H1 (cell line): ENCODE data around the gene GH1. TPM values are rescaled to one million over a fixed set of nuclear protein-coding genes. Genes with fewer than 3 reads are reported as not detected.
"Not testable (repeated sequence)": the region's sequence is repeated elsewhere in the genome, so short reads cannot be mapped to it uniquely, and the experiment has no call there.

Source experiments
- CTCF ChIA-PET: fragments of 300-600 bp; sonication (Branson Sonifier 250); formaldehyde crosslinking; loops from one replicate; lab custom pipeline; 2021; ENCODE audit not compliant: partially characterized antibody; lab: Charles Lee
- POLR2A ChIA-PET: fragments of 300-600 bp; sonication (Branson Sonifier 250); formaldehyde crosslinking; loops from one replicate; lab custom pipeline; 2021; ENCODE audit warnings: inconsistent platforms; ENCODE audit not compliant: partially characterized antibody; lab: Charles Lee
- DNase-seq, 2 experiments: peaks; one replicate each; pipeline versions ENCODE4 v3.0.0 to v3.0.0-alpha.2; 2010 to 2022; ENCODE audit warnings: low spot score in 2 of 2, low read depth in 1 of 2, mixed read lengths in 1 of 2
- FAIRE-seq: peaks from 2 replicates; lab custom pipeline; 2011; peaks lifted over from hg19 to GRCh38; lab: Jason Lieb, UNC
- H2AFZ ChIP-seq: 2 replicates; pipeline ENCODE4 v1.8.1; 2012; ENCODE audit warnings: low read length, inconsistent platforms
- H2AK5ac ChIP-seq: 2 replicates; pipeline ENCODE4 v1.6.1; 2013; ENCODE audit warnings: low read depth, low read length
- H2BK120ac ChIP-seq: replicated peaks from 2 replicates; pipeline ENCODE3; 2013; ENCODE audit warnings: low read depth, low read length, inconsistent platforms
- H2BK12ac ChIP-seq: 2 replicates; pipeline ENCODE4 v1.6.1; 2013; ENCODE audit warnings: low read depth, low read length
- H2BK15ac ChIP-seq: 2 replicates; pipeline ENCODE4 v1.6.1; 2013; ENCODE audit warnings: low read length
- H2BK20ac ChIP-seq: 2 replicates; pipeline ENCODE4 v1.6.1; 2013; ENCODE audit warnings: low read length
- H2BK5ac ChIP-seq: 2 replicates; pipeline ENCODE4 v1.6.1; 2013; ENCODE audit warnings: low read depth, low read length
- H3K14ac ChIP-seq: 2 replicates; pipeline ENCODE4 v1.6.1; 2013; ENCODE audit warnings: inconsistent platforms; ENCODE audit not compliant: insufficient read length
- H3K18ac ChIP-seq: 2 replicates; pipeline ENCODE4 v1.6.1; 2013; ENCODE audit warnings: low read length; ENCODE audit errors: extremely low read depth
- H3K23ac ChIP-seq: 2 replicates; pipeline ENCODE4 v1.6.1; 2013; ENCODE audit warnings: inconsistent platforms; ENCODE audit not compliant: insufficient read length
- H3K23me2 ChIP-seq: 2 replicates; pipeline ENCODE4 v1.6.1; 2013; ENCODE audit warnings: low read depth, low read length
- H3K27ac ChIP-seq: 2 replicates; pipeline ENCODE4 v1.6.1; 2011; ENCODE audit warnings: low read depth, low read length, inconsistent platforms
- H3K27me3 ChIP-seq, 4 experiments: replicated peaks in 1 of 4; 1 replicate in 1 of 4; 2 replicates in 3 of 4; pipeline versions ENCODE4 v1.6.1 to v1.8.1; 2011 to 2013; ENCODE audit warnings: low read length in 3 of 4, mild to moderate bottlenecking in 3 of 4, inconsistent platforms in 2 of 4, mixed read lengths in 2 of 4, moderate library complexity in 1 of 4; ENCODE audit not compliant: control insufficient read depth in 3 of 4, insufficient read depth in 3 of 4; ENCODE audit errors: extremely low read depth in 1 of 4
- H3K36me3 ChIP-seq, 4 experiments: 2 replicates each; pipeline versions ENCODE4 v1.6.1 to v1.8.1; 2011 to 2013; ENCODE audit warnings: mild to moderate bottlenecking in 4 of 4, low read length in 3 of 4, moderate library complexity in 2 of 4, control low read depth in 1 of 4, inconsistent platforms in 1 of 4; ENCODE audit not compliant: insufficient read depth in 4 of 4, control insufficient read depth in 2 of 4
- H3K4ac ChIP-seq: replicated peaks from 2 replicates; pipeline ENCODE3; 2013; ENCODE audit warnings: low read length, low read depth, mixed read lengths, inconsistent platforms; ENCODE audit not compliant: insufficient read length
- H3K4me1 ChIP-seq, 4 experiments: replicated peaks in 1 of 4; 1 replicate in 1 of 4; 2 replicates in 3 of 4; pipeline versions ENCODE4 v1.6.1 to v1.8.1; 2011 to 2013; ENCODE audit warnings: low read length in 3 of 4, inconsistent platforms in 2 of 4, mixed read lengths in 1 of 4; ENCODE audit not compliant: insufficient read depth in 4 of 4, control insufficient read depth in 3 of 4
- H3K4me2 ChIP-seq, 2 experiments: 2 replicates each; pipeline versions ENCODE4 v1.6.1 to v1.8.1; 2011 to 2013; ENCODE audit warnings: low read depth in 2 of 2, low read length in 2 of 2, control low read depth in 1 of 2, inconsistent platforms in 1 of 2, mild to moderate bottlenecking in 1 of 2; ENCODE audit not compliant: insufficient read depth in 1 of 2
- H3K4me3 ChIP-seq, 4 experiments: fragments of 200-600, 300-600 bp in 1 of 4; sonication (generic), shearing (Covaris generic), sonication (Bioruptor Twin) in 1 of 4; 2 replicates each; pipeline versions ENCODE4 v1.5.1 to v1.8.1; 2011 to 2016; ENCODE audit warnings: low read length in 4 of 4, low read depth in 3 of 4, control low read depth in 2 of 4, inconsistent platforms in 2 of 4, mild to moderate bottlenecking in 2 of 4, mixed read lengths in 1 of 4, moderate library complexity in 1 of 4; ENCODE audit not compliant: insufficient read depth in 2 of 4; ENCODE audit errors: extremely low read depth in 1 of 4
- H3K56ac ChIP-seq: replicated peaks from 2 replicates; pipeline ENCODE3; 2013; ENCODE audit warnings: low read depth, mild to moderate bottlenecking, mixed read lengths, low read length, inconsistent platforms; ENCODE audit not compliant: insufficient read length
- H3K79me1 ChIP-seq: 2 replicates; pipeline ENCODE4 v1.6.1; 2013; ENCODE audit warnings: low read depth, low read length, control low read depth
- H3K79me2 ChIP-seq, 2 experiments: 2 replicates each; pipeline versions ENCODE4 v1.6.1 to v1.8.1; 2012 to 2013; ENCODE audit warnings: low read length in 2 of 2, mild to moderate bottlenecking in 2 of 2, inconsistent platforms in 1 of 2; ENCODE audit not compliant: insufficient read depth in 2 of 2, control insufficient read depth in 1 of 2
- H3K9ac ChIP-seq, 4 experiments: replicated peaks in 1 of 4; 1 replicate in 1 of 4; 2 replicates in 3 of 4; pipeline versions ENCODE4 v1.6.1 to v1.8.1; 2011 to 2013; ENCODE audit warnings: low read depth in 3 of 4, low read length in 3 of 4, control low read depth in 2 of 4, mild to moderate bottlenecking in 2 of 4, moderate library complexity in 2 of 4, inconsistent platforms in 1 of 4; ENCODE audit errors: extremely low read depth in 1 of 4
- H3K9me3 ChIP-seq, 2 experiments: 2 replicates each; pipeline versions ENCODE4 v1.6.1 to v1.8.1; 2012 to 2013; ENCODE audit warnings: mild to moderate bottlenecking in 2 of 2, moderate library complexity in 2 of 2, control low read depth in 1 of 2, inconsistent platforms in 1 of 2, low read depth in 1 of 2, low read length in 1 of 2, mixed read lengths in 1 of 2; ENCODE audit not compliant: insufficient read depth in 2 of 2
- H4K20me1 ChIP-seq, 2 experiments: replicated peaks in 1 of 2; 2 replicates each; pipeline versions ENCODE3 to v1.8.1; 2011 to 2013; ENCODE audit warnings: inconsistent platforms in 2 of 2, low read length in 2 of 2, mild to moderate bottlenecking in 1 of 2; ENCODE audit not compliant: insufficient read depth in 2 of 2, control insufficient read depth in 1 of 2
- H4K5ac ChIP-seq: 2 replicates; pipeline ENCODE4 v1.6.1; 2013; ENCODE audit warnings: low read length, low read depth, mixed read lengths, inconsistent platforms; ENCODE audit not compliant: insufficient read length
- H4K8ac ChIP-seq: 2 replicates; pipeline ENCODE4 v1.8.0; 2013; ENCODE audit warnings: mild to moderate bottlenecking, moderate library complexity, low read length, inconsistent platforms; ENCODE audit not compliant: insufficient read depth; ENCODE audit errors: extremely low read depth
- H4K91ac ChIP-seq: replicated peaks from 2 replicates; pipeline ENCODE3; 2013; ENCODE audit warnings: low read length, mixed read lengths, inconsistent platforms; ENCODE audit not compliant: insufficient read length
- CTCF ChIP-seq, 3 experiments: IDR thresholded peaks; 1 replicate in 2 of 3; 2 replicates in 1 of 3; pipeline versions ENCODE4 v1.5.1 to v1.6.1; 2011; ENCODE audit warnings: low read length in 3 of 3, mild to moderate bottlenecking in 3 of 3, inconsistent platforms in 2 of 3, low read depth in 1 of 3, moderate library complexity in 1 of 3; ENCODE audit not compliant: insufficient read depth in 1 of 3; ENCODE audit errors: control extremely low read depth in 1 of 3
- WGBS, 2 experiments: shearing (Covaris generic) in 1 of 2; methylation state at CpG; one replicate each; pipeline versions ENCODE4 v1.1.6 to v1.1.7; 2013 to 2015; ENCODE audit warnings: low lambda C conversion rate in 2 of 2, mixed read lengths in 2 of 2, inconsistent platforms in 1 of 2, low coverage in 1 of 2, missing lambda C conversion rate in 1 of 2; ENCODE audit not compliant: insufficient replicate concordance in 2 of 2, insufficient coverage in 1 of 2, insufficient read length in 1 of 2; ENCODE audit errors: extremely low coverage in 1 of 2, missing lambda C conversion rate in 1 of 2; 5-methylcytosine and 5-hydroxymethylcytosine counted together
- polyA plus RNA-seq, 7 experiments: library from polyadenylated mRNA; depleted of rRNA in 3 of 7; stranded (reverse) in 5 of 7; unstranded in 2 of 7; fragments of >200 nt in 5 of 7; fragments of 200-250 nt in 2 of 7; gene quantifications; 1 replicate in 5 of 7; 2 replicates in 1 of 7; 4 replicates in 1 of 7; pipeline versions ENCODE4 v1.2.1 to v1.2.3, GENCODE V29; 2011 to 2013; ENCODE audit warnings: missing spikeins in 2 of 7, mixed read lengths in 2 of 7
- total RNA-seq: library from RNA; stranded (reverse); fragmentation: NEBNext Ultra II Directional; extraction: Animal tissue kit (Norgen Biotek cat#: 25700); gene quantifications from 2 replicates; pipeline ENCODE4 v1.2.1, GENCODE V29; 2021

Gene GH1
- total and polyA plus RNA-seq, 2 of the 8 experiments (the other 6 are each of a cell fraction or from before 2014, with no cell fraction given), result 0.41 TPM; not detected in 1

DNA sequence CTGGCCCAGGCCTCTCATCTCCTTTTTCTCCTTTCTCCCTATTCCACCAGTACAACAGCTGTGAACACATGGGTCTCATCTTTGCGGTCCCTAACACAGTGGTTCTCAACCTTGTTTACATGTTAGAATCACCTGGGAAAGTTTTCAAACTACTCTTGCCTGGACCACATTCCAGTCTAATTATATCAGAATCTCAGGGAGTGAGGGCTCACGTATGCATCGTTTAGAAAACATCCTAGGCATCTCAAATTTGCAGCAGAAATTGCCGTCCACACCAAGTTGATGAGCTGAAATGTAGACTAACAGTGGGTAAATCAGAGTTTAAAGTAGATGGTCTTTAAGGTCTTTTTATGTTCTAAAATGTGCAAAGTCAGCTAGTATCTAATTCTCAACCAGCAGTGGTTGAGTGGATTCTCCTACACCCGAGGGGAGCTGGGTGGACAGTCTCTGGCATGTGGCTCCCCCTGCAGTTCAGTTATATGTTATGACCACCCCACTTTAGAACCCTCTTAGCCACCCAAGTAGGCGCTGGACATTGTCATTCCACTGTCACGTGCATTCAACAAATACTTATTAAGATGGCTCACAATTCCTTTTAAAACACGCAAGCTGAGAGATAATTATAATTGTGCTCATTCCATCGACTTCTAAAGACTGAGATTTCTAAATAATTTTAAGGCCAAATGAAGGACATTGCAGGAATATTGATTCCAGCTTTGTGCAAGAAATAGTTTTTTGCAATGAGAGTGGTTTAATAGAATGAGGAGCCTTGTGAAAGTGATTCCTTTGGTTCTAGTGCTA lies 48.9 kb downstream of the GH1 start:
- H3K14ac ChIP-seq, H4K20me1 ChIP-seq, H3K27ac ChIP-seq, H3K23me2 ChIP-seq, H2AK5ac ChIP-seq, H3K4ac ChIP-seq, H3K4me1 ChIP-seq, H4K91ac ChIP-seq, H4K8ac ChIP-seq, H3K36me3 ChIP-seq, H2BK120ac ChIP-seq, H2BK15ac ChIP-seq, H3K79me2 ChIP-seq, H3K79me1 ChIP-seq, H3K23ac ChIP-seq, H3K56ac ChIP-seq, H2BK20ac ChIP-seq, H3K9me3 ChIP-seq, H3K9ac ChIP-seq, FAIRE-seq, H3K4me2 ChIP-seq, H3K4me3 ChIP-seq, DNase-seq, H2BK5ac ChIP-seq, H2AFZ ChIP-seq, H3K27me3 ChIP-seq, H2BK12ac ChIP-seq, H4K5ac ChIP-seq, H3K18ac ChIP-seq: not testable (repeated sequence)
- TF ChIP-seq CTCF (IDR thresholded peaks at IDR 0.05; ENCODE audit: control extremely low read depth in 1 of 3, insufficient read depth in 1 of 3, low read depth in 1 of 3, low read length in 3 of 3), result peak in 2 of 3 experiments; percentile 13 to 23; a peak in 1 of 4 replicates
- POLR2A ChIA-PET, result interaction anchor here (0.6 to 0.8 kb wide), 2 partner anchors 10 to 19 kb away, joined by 3 read pairs; no protein-coding TSS in a partner anchor
- CTCF ChIA-PET, result interaction anchor here (0.6 to 8.0 kb wide), 13 partner anchors 9 to 156 kb away, joined by 3 to 66 read pairs (median 4); partner anchors contain the start of gene GH2
- WGBS, 2 experiments, result 56% methylated on average over 9 of the region's 9 CpGs; no CpG with 5 or more reads in 1 of the 2 experiments
